ENCODE measurements around the gene FUBP3. TPM values are rescaled to one million over a fixed set of nuclear protein-coding genes. Genes with fewer than 3 reads are reported as not detected.

The FUBP3 gene
- polyA plus RNA-seq, 1 donor (not counting 4 experiments of a cell fraction or from before 2014, with no cell fraction given): 39.1 TPM

DNA sequence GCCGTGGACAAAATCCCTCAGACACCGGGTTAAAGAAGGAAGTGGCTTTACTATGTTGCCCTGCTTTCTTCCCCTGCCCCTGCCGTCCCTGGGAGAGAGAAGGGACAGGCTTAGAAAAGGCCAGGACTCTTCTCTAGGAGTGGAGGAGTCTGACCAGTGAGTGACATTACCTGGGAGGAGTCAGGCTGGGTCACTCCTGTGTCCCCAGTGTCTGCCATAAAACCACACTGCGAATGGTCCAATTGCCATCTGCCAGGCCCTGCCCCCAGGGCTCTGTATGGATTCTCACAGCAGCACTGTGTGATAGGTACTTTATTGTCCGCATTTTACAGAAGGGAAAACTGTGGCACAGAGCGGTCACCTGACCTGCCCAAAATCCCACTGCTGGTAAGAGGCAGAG, 31.3 kb upstream of the FUBP3 start:
- no peak for DNase-seq (ENCODE audit: low read depth, low spot score)
- Histone ChIP-seq H3K36me3 (ENCODE audit: control insufficient read depth in 2 of 2, extremely low read depth in 1 of 2, insufficient read depth in 2 of 2, low read length in 2 of 2) (no peaks in the 10 kb centered on the region), H3K4me3 (ENCODE audit: control insufficient read depth in 2 of 3, extremely low read depth in 1 of 3, insufficient read depth in 2 of 3, low read depth in 1 of 3, low read length in 3 of 3) (no peak overlapping the region), H3K79me2 (ENCODE audit: control insufficient read depth, insufficient read depth, low read length) (no peaks in the 10 kb centered on the region), H3K9me1 (ENCODE audit: control insufficient read depth, extremely low read depth, insufficient read depth, low read length) (no peaks in the 10 kb centered on the region), H4K20me1 (ENCODE audit: control insufficient read depth, extremely low read depth, insufficient read depth, low read length) (no peaks in the 10 kb centered on the region), H2AFZ (ENCODE audit: control insufficient read depth, low read length) (no peak overlapping the region), H3K9me3 (ENCODE audit: control insufficient read depth, low read depth, low read length) (no peaks in the 10 kb centered on the region), H3K4me2 (ENCODE audit: control insufficient read depth, extremely low read depth, insufficient read depth, low read depth, low read length) (no peak overlapping the region), H3K9ac (ENCODE audit: control insufficient read depth, extremely low read depth, insufficient read depth, low read length) (no peak overlapping the region), H3K4me1 (ENCODE audit: control insufficient read depth, extremely low read depth, insufficient read depth, low read length) (peaks cover under 1% of the 10 kb centered on the region), H3K27me3 (ENCODE audit: control insufficient read depth, extremely low read depth, insufficient read depth, low read length) (no peaks in the 10 kb centered on the region), H3K27ac (ENCODE audit: control insufficient read depth, insufficient read depth, low read length) (no peak overlapping the region)
- no peak for FAIRE-seq
- TF ChIP-seq, protein P1, sequence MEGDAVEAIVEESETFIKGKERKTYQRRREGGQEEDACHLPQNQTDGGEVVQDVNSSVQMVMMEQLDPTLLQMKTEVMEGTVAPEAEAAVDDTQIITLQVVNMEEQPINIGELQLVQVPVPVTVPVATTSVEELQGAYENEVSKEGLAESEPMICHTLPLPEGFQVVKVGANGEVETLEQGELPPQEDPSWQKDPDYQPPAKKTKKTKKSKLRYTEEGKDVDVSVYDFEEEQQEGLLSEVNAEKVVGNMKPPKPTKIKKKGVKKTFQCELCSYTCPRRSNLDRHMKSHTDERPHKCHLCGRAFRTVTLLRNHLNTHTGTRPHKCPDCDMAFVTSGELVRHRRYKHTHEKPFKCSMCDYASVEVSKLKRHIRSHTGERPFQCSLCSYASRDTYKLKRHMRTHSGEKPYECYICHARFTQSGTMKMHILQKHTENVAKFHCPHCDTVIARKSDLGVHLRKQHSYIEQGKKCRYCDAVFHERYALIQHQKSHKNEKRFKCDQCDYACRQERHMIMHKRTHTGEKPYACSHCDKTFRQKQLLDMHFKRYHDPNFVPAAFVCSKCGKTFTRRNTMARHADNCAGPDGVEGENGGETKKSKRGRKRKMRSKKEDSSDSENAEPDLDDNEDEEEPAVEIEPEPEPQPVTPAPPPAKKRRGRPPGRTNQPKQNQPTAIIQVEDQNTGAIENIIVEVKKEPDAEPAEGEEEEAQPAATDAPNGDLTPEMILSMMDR (optimal IDR thresholded peaks at IDR 0.05 in 1 of 3, IDR thresholded peaks at IDR 0.05 in 1 of 3, conservative IDR thresholded peaks at IDR 0.05 in 1 of 3; ENCODE audit: extremely low read depth in 1 of 3, insufficient read depth in 2 of 3, low read length in 3 of 3): no peak
- TF ChIP-seq EZH2 (IDR thresholded peaks at IDR 0.05; ENCODE audit: low read length): no peak
- dilution Hi-C loops (cut with MboI; ENCODE audit: extremely low pct_ligation_motif_present, low sequenced_read_pairs): no loop called here

DNA sequence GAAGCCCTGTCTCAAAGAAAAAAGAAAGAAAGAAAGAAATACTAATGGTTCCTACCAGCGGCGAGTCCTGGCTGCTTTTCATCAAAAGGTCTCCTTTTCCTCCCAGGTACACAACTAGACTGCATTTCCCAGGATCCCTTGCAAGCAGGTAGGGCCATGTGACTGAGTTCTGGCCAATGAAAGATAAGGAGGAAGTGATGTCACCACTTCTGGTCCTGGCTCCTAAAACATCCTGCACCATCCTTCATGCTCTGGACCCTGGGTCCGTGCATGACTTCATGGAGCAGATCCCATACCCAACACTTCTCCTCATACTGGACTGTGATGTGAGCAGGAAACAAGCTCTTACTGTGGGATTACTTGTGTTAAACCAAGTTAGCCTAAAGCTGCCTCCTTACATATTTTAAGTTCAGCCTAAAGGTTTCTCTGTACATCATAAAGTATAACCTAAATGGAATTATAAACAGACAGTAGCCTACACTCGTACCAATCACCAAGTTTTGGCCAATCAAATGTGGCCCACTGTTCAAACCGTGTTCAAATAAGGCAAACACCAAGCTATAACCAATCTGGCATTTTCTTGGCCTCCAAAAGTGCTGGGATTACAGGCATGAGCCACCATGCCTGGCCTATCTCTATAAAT, 30.2 kb upstream of the FUBP3 start:
- H3K27ac ChIP-seq (ENCODE audit: control insufficient read depth, insufficient read depth, low read length): no peak overlapping the region
- TF ChIP-seq EZH2 (IDR thresholded peaks at IDR 0.05; ENCODE audit: low read length): no peak
- TF ChIP-seq, protein P1 (optimal IDR thresholded peaks at IDR 0.05 in 1 of 3, IDR thresholded peaks at IDR 0.05 in 1 of 3, conservative IDR thresholded peaks at IDR 0.05 in 1 of 3; ENCODE audit: extremely low read depth in 1 of 3, insufficient read depth in 2 of 3, low read length in 3 of 3): no peak
- H2AFZ ChIP-seq (ENCODE audit: control insufficient read depth, low read length): no peak overlapping the region
- FAIRE-seq (no peak), DNase-seq (ENCODE audit: low read depth, low spot score) (no peak)
- no peak overlapping the region for H3K9ac ChIP-seq (ENCODE audit: control insufficient read depth, extremely low read depth, insufficient read depth, low read length)
- H3K9me1 ChIP-seq (ENCODE audit: control insufficient read depth, extremely low read depth, insufficient read depth, low read length): no peaks in the 10 kb centered on the region
- H3K4me1 ChIP-seq (ENCODE audit: control insufficient read depth, extremely low read depth, insufficient read depth, low read length): no peaks in the 10 kb centered on the region
- H3K36me3 ChIP-seq (ENCODE audit: control insufficient read depth in 2 of 2, extremely low read depth in 1 of 2, insufficient read depth in 2 of 2, low read length in 2 of 2): no peaks in the 10 kb centered on the region
- dilution Hi-C loops (cut with MboI; ENCODE audit: extremely low pct_ligation_motif_present, low sequenced_read_pairs): no loop called here
- no peaks in the 10 kb centered on the region for H3K9me3 ChIP-seq (ENCODE audit: control insufficient read depth, low read depth, low read length)
- H4K20me1 ChIP-seq (ENCODE audit: control insufficient read depth, extremely low read depth, insufficient read depth, low read length): no peaks in the 10 kb centered on the region
- H3K4me2 ChIP-seq (ENCODE audit: control insufficient read depth, extremely low read depth, insufficient read depth, low read depth, low read length): no peak overlapping the region
- no peaks in the 10 kb centered on the region for H3K79me2 ChIP-seq (ENCODE audit: control insufficient read depth, insufficient read depth, low read length)
- H3K27me3 ChIP-seq (ENCODE audit: control insufficient read depth, extremely low read depth, insufficient read depth, low read length): no peaks in the 10 kb centered on the region
- no peak overlapping the region for H3K4me3 ChIP-seq (ENCODE audit: control insufficient read depth in 2 of 3, extremely low read depth in 1 of 3, insufficient read depth in 2 of 3, low read depth in 1 of 3, low read length in 3 of 3)
